DOHH2 (cell line): ENCODE results near the gene LIX1L.

Source experiments
- H3F3A ChIP-seq: fragments of 200-600 bp; sonication (generic), shearing (Covaris generic); 2 replicates; pipeline ENCODE4 v1.6.0; 2016; ENCODE audit warnings: antibody characterized with exemption, mild to moderate bottlenecking; ENCODE audit not compliant: control insufficient read depth, insufficient read depth
- H3K27ac ChIP-seq: fragments of 200-600 bp; sonication (generic); 2 replicates; pipeline ENCODE4 v1.5.1; 2014; ENCODE audit warnings: low read depth, mild to moderate bottlenecking, low read length, moderate library complexity
- H3K27me3 ChIP-seq: fragments of 200-600 bp; sonication (generic); 2 replicates; pipeline ENCODE4 v1.6.1; 2014; ENCODE audit warnings: mild to moderate bottlenecking, low read length, mixed read lengths; ENCODE audit not compliant: control insufficient read depth
- H3K36me3 ChIP-seq: fragments of 200-600 bp; sonication (generic); 2 replicates; pipeline ENCODE4 v1.6.1; 2014; ENCODE audit warnings: mild to moderate bottlenecking, low read length, moderate library complexity, mixed read lengths; ENCODE audit not compliant: control insufficient read depth
- H3K4me1 ChIP-seq: fragments of 200-600 bp; sonication (generic); 2 replicates; pipeline ENCODE4 v1.6.1; 2014; ENCODE audit warnings: mild to moderate bottlenecking, low read length, mixed read lengths; ENCODE audit not compliant: control insufficient read depth
- H3K4me2 ChIP-seq: fragments of 200-600 bp; sonication (generic); 2 replicates; pipeline ENCODE4 v1.6.0; 2014; ENCODE audit warnings: mild to moderate bottlenecking, low read length, moderate library complexity
- H3K4me3 ChIP-seq: fragments of 200-600 bp; sonication (generic); 2 replicates; pipeline ENCODE4 v1.5.1; 2014; ENCODE audit warnings: mild to moderate bottlenecking, low read length, mixed read lengths
- H3K79me2 ChIP-seq: fragments of 200-600 bp; sonication (generic); 2 replicates; pipeline ENCODE4 v1.6.1; 2014; ENCODE audit warnings: mild to moderate bottlenecking, low read length, mixed read lengths; ENCODE audit not compliant: control insufficient read depth
- H3K9me2 ChIP-seq: fragments of 200-600 bp; sonication (generic); replicated peaks from 2 replicates; pipeline ENCODE4 v1.6.1; 2014; ENCODE audit warnings: mild to moderate bottlenecking, low read length, mixed read lengths; ENCODE audit not compliant: control insufficient read depth
- H3K9me3 ChIP-seq: fragments of 200-600 bp; sonication (generic); 2 replicates; pipeline ENCODE4 v1.6.1; 2014; ENCODE audit warnings: antibody characterized with exemption, low read length, mixed read lengths; ENCODE audit not compliant: control insufficient read depth, insufficient read depth
- H4K20me1 ChIP-seq: fragments of 200-600 bp; sonication (generic); 2 replicates; pipeline ENCODE4 v1.6.0; 2014; ENCODE audit warnings: low read depth, mild to moderate bottlenecking, antibody characterized with exemption, low read length, moderate library complexity; ENCODE audit not compliant: control insufficient read depth, insufficient read depth
- EZH2phosphoT487 ChIP-seq: fragments of 200-600 bp; sonication (generic); IDR thresholded peaks from 2 replicates; pipeline ENCODE4 v1.6.1; 2017; ENCODE audit warnings: borderline replicate concordance, mild to moderate bottlenecking, antibody characterized with exemption, low read length, moderate library complexity, mixed read lengths
- TF ChIP-seq, protein P1 (sequence below): fragments of 200-600 bp; sonication (generic); IDR thresholded peaks from one replicate; pipeline ENCODE4 v1.5.1; 2014; ENCODE audit warnings: antibody characterized with exemption, mild to moderate bottlenecking, low read depth, low read length; ENCODE audit not compliant: poor library complexity, severe bottlenecking

LIX1L gene

GRCh38 chr1:145959957-145960467 lies 2.2 kb upstream of the LIX1L start:
- Histone ChIP-seq H3K4me3 (peak overlapping the region; percentile 81), H3K79me2 (peaks cover 41% of the 10 kb centered on the region), H4K20me1 (no peaks in the 10 kb centered on the region), H3K27me3 (no peaks in the 10 kb centered on the region), H3F3A (peaks cover 28% of the 10 kb centered on the region), H3K27ac (no peak overlapping the region), H3K4me1 (peaks cover 79% of the 10 kb centered on the region), H3K9me3 (no peaks in the 10 kb centered on the region), H3K9me2 (no peaks in the 10 kb centered on the region), H3K4me2 (peak overlapping the region; percentile 98), H3K36me3 (peaks cover 10% of the 10 kb centered on the region; the same call in 1 of the 2 replicates)
- TF ChIP-seq EZH2phosphoT487, result no peak
- TF ChIP-seq, protein P1, sequence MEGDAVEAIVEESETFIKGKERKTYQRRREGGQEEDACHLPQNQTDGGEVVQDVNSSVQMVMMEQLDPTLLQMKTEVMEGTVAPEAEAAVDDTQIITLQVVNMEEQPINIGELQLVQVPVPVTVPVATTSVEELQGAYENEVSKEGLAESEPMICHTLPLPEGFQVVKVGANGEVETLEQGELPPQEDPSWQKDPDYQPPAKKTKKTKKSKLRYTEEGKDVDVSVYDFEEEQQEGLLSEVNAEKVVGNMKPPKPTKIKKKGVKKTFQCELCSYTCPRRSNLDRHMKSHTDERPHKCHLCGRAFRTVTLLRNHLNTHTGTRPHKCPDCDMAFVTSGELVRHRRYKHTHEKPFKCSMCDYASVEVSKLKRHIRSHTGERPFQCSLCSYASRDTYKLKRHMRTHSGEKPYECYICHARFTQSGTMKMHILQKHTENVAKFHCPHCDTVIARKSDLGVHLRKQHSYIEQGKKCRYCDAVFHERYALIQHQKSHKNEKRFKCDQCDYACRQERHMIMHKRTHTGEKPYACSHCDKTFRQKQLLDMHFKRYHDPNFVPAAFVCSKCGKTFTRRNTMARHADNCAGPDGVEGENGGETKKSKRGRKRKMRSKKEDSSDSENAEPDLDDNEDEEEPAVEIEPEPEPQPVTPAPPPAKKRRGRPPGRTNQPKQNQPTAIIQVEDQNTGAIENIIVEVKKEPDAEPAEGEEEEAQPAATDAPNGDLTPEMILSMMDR, result no peak

DNA sequence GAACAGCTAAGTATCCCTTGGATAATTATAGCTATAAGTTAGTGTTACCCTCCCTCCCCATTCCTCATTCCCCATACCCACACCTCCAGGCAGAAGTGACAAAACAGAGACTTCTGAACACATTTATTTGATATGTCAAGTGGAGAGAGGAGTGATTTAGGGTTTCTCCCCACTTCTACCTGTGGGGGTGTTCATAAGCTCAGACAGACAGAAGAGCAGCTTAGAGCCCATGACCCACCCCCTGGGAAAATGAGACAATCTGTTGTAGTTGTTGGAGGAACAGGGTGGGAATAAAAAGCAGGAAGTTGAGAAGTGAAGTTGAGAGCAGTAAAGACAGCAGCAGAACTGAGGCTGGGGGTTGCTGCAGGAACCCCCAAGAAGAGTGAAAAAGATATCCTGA lies 1.5 kb upstream of the LIX1L start:
- Histone ChIP-seq H3K4me3 (peak overlapping the region; percentile 87; the same call in 1 of the 2 replicates), H4K20me1 (no peaks in the 10 kb centered on the region), H3K9me3 (no peaks in the 10 kb centered on the region), H3F3A (peaks cover 28% of the 10 kb centered on the region), H3K27me3 (no peaks in the 10 kb centered on the region), H3K9me2 (no peaks in the 10 kb centered on the region), H3K4me1 (peaks cover 86% of the 10 kb centered on the region), H3K36me3 (peaks cover 14% of the 10 kb centered on the region; the same call in 1 of the 2 replicates), H3K27ac (no peak overlapping the region), H3K4me2 (peak overlapping the region; percentile 98), H3K79me2 (peaks cover 46% of the 10 kb centered on the region)
- no peak for TF ChIP-seq EZH2phosphoT487
- TF ChIP-seq, protein P1, result no peak

DNA sequence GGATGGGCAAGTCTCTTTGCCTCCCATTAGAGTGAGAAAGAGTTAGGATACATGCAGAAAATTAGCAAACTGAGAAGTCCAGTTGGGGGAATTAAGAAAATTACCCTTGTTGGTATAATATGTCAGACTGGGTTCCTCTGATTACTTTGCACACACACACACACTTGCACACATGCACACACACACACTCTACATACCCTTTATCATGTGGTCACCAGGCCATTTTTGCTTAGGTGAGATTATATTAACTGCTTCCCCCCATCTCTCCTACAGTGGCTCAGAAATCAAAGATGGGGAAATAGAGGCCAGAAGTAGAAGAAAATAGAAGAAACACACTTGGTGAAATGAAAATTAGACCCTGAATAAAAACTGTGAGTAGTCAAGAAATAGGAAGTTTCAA lies 917 bp upstream of the LIX1L start:
- Histone ChIP-seq H3K9me3 (no peaks in the 10 kb centered on the region), H3K27me3 (no peaks in the 10 kb centered on the region), H3K9me2 (no peaks in the 10 kb centered on the region), H3F3A (peaks cover 28% of the 10 kb centered on the region), H3K79me2 (peaks cover 46% of the 10 kb centered on the region), H3K4me1 (peaks cover 82% of the 10 kb centered on the region), H4K20me1 (no peaks in the 10 kb centered on the region), H3K36me3 (peaks cover 17% of the 10 kb centered on the region; the same call in 1 of the 2 replicates), H3K4me3 (peak overlapping the region; percentile 87), H3K4me2 (peak overlapping the region; percentile 98), H3K27ac (peak overlapping the region; percentile 51)
- TF ChIP-seq EZH2phosphoT487, result no peak
- TF ChIP-seq, protein P1, result no peak
